Measurements from ENCODE around the gene MAX.

DNA sequence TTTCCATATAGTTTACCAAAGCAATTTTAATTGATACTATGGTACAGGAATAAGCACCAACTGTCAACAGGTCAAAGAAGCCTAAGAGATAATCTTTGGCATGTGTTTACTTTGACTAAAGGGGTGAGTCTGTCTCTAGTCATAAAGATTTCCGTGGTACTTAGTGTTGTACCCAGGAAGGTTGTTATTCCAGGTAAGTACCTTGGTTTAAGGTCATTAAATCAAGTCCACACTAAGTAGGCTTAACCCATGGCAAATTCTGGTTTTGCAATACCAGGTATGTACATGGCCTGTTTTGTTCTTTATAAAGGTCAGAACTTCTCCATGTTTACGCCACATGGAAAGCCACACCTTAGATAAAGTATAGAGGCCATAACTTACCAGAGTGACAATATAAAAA, 10.0 kb downstream of the MAX start:
- TF ChIP-seq, protein P1, sequence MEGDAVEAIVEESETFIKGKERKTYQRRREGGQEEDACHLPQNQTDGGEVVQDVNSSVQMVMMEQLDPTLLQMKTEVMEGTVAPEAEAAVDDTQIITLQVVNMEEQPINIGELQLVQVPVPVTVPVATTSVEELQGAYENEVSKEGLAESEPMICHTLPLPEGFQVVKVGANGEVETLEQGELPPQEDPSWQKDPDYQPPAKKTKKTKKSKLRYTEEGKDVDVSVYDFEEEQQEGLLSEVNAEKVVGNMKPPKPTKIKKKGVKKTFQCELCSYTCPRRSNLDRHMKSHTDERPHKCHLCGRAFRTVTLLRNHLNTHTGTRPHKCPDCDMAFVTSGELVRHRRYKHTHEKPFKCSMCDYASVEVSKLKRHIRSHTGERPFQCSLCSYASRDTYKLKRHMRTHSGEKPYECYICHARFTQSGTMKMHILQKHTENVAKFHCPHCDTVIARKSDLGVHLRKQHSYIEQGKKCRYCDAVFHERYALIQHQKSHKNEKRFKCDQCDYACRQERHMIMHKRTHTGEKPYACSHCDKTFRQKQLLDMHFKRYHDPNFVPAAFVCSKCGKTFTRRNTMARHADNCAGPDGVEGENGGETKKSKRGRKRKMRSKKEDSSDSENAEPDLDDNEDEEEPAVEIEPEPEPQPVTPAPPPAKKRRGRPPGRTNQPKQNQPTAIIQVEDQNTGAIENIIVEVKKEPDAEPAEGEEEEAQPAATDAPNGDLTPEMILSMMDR (IDR thresholded peaks at IDR 0.05) = no peak
- TF ChIP-seq POLR2A (IDR thresholded peaks at IDR 0.05) = no peak

Data from right lobe of liver (tissue), 4 donors.